ENCODE data around the gene PLET1. TPM values are rescaled to one million over a fixed set of nuclear protein-coding genes. Genes with fewer than 3 reads are reported as not detected.

The PLET1 gene
- total and polyA plus RNA-seq, 2 of the 8 experiments (the other 6 are each of a cell fraction or from before 2014, with no cell fraction given), result not detected

GRCh38 chr11:112292785-112293407, 32.2 kb upstream of the PLET1 start (continued):
- TF ChIP-seq SP2 (IDR thresholded peaks at IDR 0.05; ENCODE audit: low read length) (no peak), CBX8 (IDR thresholded peaks at IDR 0.05; ENCODE audit: borderline replicate concordance, low read depth, low read length) (no peak), SIN3A (conservative IDR thresholded peaks at IDR 0.05 in 1 of 2, IDR thresholded peaks at IDR 0.05 in 1 of 2; ENCODE audit: low read depth in 1 of 2, low read length in 2 of 2) (no peak), USF2 (IDR thresholded peaks at IDR 0.05; ENCODE audit: low read length) (no peak), TAF7 (optimal IDR thresholded peaks at IDR 0.05; ENCODE audit: borderline replicate concordance, low read depth, low read length) (no peak), NANOG (IDR thresholded peaks at IDR 0.05; ENCODE audit: insufficient read depth, low read depth, low read length, poor library complexity, severe bottlenecking) (no peak)
- TF ChIP-seq, protein P1, sequence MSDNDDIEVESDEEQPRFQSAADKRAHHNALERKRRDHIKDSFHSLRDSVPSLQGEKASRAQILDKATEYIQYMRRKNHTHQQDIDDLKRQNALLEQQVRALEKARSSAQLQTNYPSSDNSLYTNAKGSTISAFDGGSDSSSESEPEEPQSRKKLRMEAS (IDR thresholded peaks at IDR 0.05), result no peak
